GM21717 (cell line): ENCODE results near the gene ZCCHC4.

ENCODE experiments used
- ATAC-seq: cut with Tn5 transposase; IDR thresholded peaks from one replicate; pipeline ENCODE4 v1.9.1; 2021; ENCODE audit warnings: mild to moderate bottlenecking, moderate library complexity; ENCODE audit not compliant: unreplicated experiment

Gene ZCCHC4

DNA sequence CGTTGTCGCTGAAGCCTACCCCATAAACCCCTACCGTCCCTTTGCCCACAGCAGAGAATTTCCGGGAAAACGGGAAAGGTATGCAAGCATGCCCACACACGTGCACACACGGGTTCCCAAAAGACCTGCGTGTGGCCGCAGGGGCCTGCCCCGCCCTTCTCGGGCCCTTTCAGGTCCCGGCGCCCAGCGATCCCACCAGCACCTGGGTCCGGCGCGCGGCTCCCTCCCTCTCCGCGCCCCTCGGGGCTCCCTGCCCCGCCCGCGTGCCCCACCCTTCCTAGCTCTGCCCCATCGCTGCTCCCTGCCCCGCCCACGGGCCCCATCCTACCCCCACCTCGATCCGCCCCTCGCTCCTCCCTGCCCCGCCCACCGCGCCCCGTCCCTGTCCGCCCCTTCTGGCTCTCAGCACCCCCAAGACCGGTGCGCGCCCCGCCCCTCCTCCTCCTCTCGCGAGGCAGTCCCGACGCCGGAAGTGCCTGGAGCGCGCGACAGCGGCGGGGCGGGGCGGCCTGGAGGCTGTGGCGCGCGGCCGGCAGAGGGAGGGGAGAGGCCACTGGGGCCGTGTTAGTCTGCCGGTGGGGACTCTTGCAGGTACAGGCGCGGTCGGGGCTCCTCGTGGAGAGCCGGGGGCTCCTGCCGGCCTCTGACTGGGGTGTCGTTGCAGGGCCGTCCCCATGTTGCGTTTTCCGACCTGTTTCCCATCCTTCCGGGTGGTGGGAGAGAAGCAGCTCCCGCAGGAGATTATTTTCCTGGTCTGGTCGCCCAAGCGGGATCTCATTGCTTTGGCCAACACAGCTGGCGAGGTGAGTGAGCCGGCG lies 64.4 kb downstream of the ZCCHC4 start, which contains the start of gene ANAPC4:
Gene ANAPC4 (plus strand): TSS at position 510 of the 818 bp plus-strand sequence. CDS start 165 bp downstream, at position 675.
- ATAC-seq: peak; percentile 96

DNA sequence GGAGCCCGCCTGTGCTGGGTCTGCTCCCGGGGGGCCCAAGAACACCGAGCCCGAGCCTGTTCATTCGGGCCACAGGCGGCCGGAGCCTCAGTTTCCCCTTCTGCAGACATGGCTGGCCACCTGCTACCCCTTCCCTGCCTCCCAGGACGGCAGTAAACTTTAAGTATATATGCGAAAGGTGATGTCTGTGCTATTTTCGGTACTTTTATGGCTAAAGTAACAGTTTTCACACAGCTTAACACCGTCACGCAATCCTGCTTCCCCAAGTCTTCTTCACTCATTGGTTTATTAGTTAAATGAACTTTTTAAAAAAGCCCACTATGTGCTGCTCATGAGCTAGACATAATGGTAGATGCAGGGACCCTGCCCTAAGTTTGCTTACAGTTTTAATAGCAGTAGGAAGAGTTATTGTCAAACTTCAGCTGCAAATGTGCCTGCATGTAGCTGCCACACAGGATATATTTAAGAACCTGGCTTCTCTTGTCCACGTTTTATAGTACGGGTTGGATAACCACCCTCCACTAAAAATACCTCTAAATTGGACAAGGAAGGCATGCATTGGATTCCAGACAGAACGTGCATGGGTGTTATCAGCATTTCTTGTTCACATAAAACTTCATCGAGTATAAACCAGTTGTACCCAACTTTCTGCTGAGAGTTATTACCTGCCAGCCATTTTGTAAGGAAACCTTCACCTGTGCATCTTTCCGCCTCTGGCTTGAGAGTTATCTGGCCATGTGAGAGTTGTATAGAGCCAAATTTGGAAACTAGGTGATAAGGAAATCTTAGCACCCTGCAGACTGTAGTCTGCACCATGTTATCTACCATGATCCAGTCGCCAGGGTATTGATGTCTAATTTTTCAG lies 65.2 kb downstream of the ZCCHC4 start:
- ATAC-seq: peak; percentile 11

DNA sequence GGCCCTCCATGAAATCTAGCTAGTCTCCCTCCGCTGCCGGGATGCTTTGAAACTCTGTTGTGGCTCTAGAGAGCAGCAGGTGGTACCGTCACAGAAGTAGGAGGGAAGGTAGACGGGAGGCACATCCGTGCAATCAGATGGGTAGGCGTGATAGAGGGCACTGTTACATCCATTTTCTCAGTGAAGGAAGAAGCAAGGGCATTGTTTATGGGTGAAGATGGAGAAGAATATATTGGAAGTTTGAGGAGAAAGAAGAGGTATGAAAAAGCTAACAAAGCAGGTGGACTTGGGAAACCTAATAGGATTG lies 65.8 kb downstream of the ZCCHC4 start:
- no peak for ATAC-seq

DNA sequence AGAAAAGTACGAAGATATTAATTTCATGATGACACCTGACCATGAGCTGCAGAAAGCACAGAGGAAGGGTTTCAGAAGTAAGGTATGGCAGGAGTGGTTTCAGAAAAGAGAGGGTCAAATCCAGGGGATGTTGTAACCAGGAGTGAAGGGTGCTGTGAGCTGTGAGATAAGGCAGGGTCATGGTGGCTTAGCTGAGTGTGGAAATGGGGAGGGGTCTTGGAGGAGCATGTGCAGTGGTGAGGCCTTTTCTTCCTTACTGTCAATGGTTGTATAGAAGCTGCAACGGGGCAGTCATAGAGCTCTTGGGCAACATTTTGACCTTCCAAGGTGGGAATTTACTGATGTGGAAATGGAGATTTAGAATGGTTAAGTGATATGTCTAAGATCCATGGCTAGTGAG lies 67.0 kb downstream of the ZCCHC4 start:
- no peak for ATAC-seq

DNA sequence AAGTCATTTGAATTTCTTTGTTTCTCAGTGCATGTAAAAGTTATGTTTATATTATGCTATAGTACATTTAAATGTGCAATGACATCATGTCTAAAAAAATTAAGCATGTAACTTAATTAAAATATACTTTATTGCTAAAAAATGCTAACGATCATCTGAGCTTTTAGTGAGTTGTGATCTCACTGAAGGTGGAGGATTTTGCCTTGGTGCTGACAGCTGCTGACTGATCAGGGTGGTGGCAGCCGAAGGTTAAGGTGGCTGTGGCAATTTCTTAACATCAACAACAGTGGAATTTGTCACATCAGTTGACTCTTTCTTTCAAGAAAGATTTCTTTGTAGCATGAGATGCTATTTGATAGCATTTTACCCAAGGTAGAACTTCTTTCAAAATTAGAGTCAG lies 71.1 kb downstream of the ZCCHC4 start:
- no peak for ATAC-seq

DNA sequence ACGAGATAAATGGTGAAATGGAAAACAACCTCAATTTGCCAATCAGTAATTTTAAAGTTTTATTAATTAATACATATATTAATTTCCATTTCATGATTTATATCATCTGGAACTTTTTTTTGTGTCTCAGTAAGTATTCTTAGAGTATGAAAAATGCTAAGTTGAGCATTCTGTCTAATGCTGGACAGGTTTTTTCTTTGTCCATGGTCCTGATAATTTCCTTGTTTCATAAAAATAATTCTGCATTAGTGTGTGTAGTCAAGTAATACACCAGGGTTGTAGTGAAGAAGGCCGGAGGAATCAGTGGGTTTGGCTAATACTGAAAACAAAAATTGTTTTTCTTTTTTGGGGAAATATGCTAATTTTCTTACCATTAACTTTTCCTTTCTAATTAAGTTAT lies 74.4 kb downstream of the ZCCHC4 start:
- ATAC-seq: no peak

DNA sequence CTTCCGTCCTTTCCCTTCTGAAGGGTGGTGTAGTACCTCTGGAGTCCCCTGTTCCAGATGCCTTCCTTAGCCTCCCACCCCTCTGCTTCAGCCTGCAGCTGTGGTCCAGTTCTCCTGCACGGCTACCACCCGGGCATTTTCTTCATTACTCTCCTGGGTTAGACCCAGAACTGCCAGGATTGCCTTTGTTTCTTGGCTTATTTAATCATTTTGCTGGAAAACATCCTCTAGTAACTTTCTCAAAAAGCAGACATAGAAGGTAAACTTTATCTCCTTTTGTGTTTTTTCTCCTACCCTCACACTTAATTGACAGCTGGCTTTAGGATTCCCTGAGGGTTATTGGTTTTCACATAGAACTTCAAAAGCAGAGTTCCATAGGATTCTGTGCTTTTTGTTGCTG lies 84.7 kb downstream of the ZCCHC4 start:
- ATAC-seq: no peak

DNA sequence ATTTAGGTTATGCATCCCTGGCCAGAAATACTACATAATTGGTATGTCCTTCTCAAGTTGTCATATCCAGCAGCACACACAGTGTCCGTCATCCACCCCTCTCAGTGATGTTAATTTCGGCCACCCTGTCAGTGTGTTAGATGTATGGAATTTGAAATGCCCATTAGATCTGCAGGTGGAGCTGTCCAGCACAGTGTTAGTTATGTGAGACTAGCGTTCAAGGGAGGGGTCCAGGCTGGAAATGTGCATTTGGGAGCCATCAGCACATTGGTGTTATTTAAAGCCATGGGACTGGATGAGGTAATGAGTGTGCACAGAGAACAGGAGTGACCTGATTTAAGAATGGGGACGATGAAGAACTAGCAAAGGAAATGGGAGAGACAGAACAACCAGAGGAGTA lies 86.9 kb downstream of the ZCCHC4 start:
- ATAC-seq: no peak

DNA sequence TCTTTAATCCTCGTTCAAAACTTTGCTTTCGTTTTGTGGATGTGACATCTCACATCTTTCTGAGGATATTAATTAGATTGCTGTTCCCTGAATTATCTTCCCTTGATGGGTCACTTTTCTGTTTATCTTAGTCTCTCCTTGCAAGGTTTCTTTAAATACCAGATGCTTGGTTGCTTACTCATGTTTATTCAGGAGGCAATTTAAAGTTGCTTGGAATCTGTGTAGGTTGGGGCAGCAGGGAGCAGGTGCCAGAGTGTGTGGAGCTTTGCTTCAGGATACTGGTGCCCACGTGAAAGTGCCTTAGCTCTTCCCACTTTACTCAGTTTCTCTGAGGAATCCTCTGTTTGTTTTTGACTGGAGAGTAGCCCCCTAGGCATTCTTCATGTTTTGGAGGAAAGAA lies 88.5 kb downstream of the ZCCHC4 start:
- ATAC-seq: no peak

DNA sequence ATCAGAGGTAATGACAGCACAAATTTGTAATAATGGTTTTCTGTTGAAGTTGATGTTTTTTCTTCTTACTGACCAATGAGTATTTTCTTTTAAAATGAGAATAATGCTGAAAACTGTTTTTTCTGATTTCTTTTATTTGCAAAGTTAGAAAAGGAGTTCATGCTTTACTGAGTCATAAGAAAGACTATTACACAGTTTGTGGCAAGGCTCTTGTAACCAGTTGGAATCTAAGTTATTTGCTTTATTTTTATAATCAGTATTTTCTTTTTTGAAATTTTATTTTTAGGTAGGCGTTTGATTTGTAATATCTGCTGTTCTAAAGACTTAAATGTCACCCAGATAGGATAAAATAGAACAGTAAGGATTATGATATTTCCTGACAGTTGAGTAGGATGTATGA lies 89.9 kb downstream of the ZCCHC4 start:
- no peak for ATAC-seq

DNA sequence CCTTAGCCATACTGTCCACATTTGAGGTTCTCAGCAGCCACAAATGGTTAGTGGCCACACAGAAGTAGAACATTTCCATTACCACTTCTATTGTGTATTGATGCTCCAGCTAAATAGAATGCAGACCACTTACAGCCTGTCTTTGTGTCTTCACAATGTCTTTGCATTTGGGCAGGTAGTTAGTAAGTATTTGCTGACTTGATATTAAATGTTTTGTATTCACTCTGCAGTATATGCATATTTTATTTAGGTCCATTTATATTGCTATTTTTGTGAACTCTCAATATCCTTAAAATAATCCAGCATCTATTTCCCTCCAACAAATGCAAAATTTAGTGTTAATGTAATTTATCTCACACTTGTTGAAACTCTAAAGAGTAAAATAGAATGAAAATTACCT lies 91.1 kb downstream of the ZCCHC4 start:
- ATAC-seq: no peak

DNA sequence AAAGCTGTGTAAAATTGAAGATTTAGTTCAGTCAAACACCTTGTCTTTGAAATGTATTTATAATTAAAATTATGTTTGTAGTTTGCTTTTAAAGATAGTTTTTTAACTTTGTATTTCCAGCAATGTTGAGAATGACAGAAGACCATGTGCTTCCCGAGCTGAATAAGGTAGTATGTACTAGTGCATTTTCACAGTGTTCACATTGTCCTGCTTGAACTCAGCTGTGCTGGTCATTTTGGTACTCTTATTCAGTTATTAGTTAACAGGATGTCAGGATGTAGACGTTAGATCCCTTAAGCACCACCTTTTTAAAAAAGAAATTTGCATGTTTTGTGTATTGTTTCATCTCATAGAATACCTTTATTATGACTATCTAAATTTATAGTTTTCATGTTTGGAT lies 92.9 kb downstream of the ZCCHC4 start:
- ATAC-seq: no peak

DNA sequence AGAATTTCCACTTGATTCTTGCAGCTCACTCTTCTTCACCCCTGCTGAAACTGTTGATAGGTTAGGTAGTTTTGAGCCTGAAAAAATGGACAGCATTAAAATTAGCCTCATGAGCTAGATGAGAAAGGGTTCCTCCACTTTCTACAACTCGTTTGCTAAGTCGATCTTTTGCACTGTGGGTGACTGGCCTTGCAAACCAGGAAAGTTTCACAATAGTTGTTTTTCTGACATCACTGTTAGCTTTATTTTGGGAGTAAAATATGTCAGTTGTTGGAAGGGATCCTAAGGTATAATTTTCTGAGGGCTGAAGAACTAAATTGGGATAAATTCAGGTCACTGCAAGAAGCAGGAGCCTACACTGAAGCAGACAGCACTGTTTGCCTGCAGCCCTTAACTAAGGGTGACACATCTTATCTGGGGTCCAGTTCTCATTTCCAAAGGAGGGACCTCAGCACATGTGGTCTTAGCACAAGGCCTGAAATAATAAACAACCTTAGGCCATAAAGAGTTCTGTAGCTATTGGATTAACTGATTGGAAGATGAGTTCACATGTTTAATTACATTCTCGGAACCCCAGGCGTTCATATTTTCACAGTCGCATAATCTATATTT lies 93.6 kb downstream of the ZCCHC4 start:
- ATAC-seq: no peak

DNA sequence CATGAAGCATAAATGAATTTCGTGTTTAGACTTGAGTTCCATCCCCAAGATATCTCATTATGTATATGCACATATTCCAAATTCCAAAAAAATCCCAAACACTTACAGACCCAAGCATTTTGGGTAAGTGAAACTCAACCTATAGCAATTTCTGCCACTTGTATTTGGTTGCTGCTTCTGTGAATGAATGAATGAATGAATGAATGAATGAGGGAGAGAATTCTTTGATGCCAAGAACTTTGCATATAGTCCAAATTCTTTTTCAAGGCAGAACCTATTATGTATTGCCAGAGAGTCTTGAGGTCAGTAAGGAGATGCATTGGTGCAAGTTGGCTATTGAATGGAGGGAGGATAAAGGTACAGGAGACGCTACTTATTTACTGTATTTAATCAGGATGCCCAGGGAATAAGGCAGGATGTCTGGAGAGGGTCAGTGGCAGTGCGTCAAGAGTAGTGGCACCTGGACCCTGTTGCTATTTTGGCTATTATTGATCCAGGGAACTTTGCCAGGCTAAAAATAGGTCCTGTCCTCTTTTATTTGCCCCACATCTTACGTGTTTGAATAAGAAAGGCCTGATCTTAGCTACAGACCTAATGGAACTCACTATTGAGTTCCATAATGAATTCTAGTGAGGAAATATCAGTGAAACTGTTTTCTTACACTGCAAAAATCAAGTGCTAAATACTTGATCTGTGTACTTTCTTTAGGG lies 98.4 kb downstream of the ZCCHC4 start:
- no peak for ATAC-seq

DNA sequence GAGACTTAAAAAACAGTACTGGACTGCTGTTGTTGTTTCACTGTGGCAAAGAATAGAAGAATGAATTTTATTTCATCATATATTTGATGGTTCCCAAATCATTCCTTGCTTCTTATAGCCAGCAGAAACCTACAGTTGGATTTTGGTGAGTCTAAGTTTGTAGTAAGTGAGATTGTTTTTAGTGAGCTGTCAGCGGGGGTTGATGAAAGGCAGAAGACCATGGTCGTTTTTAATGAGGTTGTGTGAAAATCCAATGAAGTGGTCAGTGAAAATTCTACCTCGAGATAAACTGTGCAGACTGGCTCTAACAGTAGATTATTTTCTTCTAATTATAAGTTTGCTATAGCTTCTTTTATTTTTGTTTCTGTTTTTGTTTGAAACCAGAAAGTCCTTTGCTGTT lies 100.7 kb downstream of the ZCCHC4 start:
- no peak for ATAC-seq

DNA sequence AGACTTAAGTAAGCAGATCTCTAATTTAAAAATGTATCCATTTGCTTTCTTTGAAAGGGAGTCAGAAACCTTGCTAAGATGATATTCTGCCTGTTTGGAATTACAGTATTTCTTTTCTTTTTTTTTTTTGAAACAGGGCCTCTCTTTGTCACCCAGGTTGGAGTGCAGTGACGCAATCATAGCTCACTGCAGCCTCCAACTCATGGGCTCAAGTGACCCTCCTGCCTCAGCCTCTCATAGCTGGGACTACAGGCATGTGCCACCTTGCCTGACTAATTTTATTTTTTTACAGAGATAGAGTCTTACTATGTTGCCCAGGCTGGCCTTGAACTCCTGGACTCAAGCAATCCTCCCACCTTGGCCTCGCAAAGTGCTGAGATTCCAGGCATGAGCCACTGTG lies 104.4 kb downstream of the ZCCHC4 start:
- ATAC-seq: no peak
